Astrocyte of the spinal cord (primary cell): ENCODE measurements around the gene LZTR1.
"Not testable (repeated sequence)": the region's sequence is repeated elsewhere in the genome, so short reads cannot be mapped to it uniquely, and the experiment has no call there.

ENCODE experiments used
- DNase-seq: peaks from one replicate; pipeline ENCODE4 v3.0.0; 2011; ENCODE audit warnings: low read depth, low spot score
- H3K4me3 ChIP-seq: 2 replicates; pipeline ENCODE4 v1.5.1; 2011; ENCODE audit warnings: low read depth, mild to moderate bottlenecking, low read length, moderate library complexity
- CTCF ChIP-seq: IDR thresholded peaks from 2 replicates; pipeline ENCODE4 v1.5.1; 2012; ENCODE audit warnings: low read depth, mild to moderate bottlenecking, low read length, inconsistent platforms
- in situ Hi-C: cut with HindIII; loops from 2 replicates; pipeline ENCODE4 v1.10.0; 2017; ENCODE audit warnings: low sequenced_read_pairs

Gene LZTR1

GRCh38 chr22:21047730-21048129, 65.6 kb downstream of the LZTR1 start:
- DNase-seq, result no peak
- H3K4me3 ChIP-seq, result no peak overlapping the region
- no peak for TF ChIP-seq CTCF
- in situ Hi-C loops, result no loop called here

GRCh38 chr22:21048448-21048847, 66.4 kb downstream of the LZTR1 start:
- in situ Hi-C loops, H3K4me3 ChIP-seq, DNase-seq: not testable (repeated sequence)
